GM23248 (cell line): ENCODE data around the gene ZMYM3.

ENCODE experiments used
- EZH2 ChIP-seq: fragments of 200-600 bp; sonication (generic); IDR thresholded peaks from 2 replicates; pipeline ENCODE4 v1.6.1; 2018; ENCODE audit warnings: antibody characterized with exemption, mild to moderate bottlenecking; ENCODE audit not compliant: insufficient read depth, poor library complexity, severe bottlenecking
- EZH2phosphoT487 ChIP-seq: fragments of 200-600 bp; sonication (generic); IDR thresholded peaks from 2 replicates; pipeline ENCODE4 v1.6.1; 2018; ENCODE audit warnings: antibody characterized with exemption, moderate library complexity, mild to moderate bottlenecking, low read depth; ENCODE audit not compliant: insufficient read depth

- TF ChIP-seq EZH2phosphoT487 (no peak), EZH2 (no peak)
Observed at GRCh38 chrX:71221145-71221544, 32.8 kb downstream of the ZMYM3 start.
